ENCODE data around the gene OR10K2.

DNA sequence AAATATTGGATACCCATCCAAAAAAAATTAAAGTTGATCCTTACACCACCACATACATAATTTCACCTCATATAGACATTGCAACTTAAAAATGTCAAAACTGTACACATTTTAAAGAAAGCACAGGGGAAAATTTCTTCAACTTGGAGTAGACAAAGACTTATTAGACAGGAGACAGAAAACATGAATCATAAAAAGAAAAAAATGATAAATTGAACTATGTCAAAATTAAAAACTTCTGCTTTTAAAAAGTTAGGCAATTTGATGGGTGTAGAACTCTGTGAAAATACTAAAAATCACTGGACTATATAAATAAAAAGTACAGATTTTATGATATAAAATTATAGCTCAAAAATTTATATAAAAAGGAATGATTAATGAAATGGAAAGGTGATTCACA, 31.2 kb upstream of the OR10K2 start:
- TF ChIP-seq JUN (CRISPR knock-in tag; IDR thresholded peaks at IDR 0.05) (no peak), CBFB (CRISPR knock-in tag; IDR thresholded peaks at IDR 0.05) (no peak), EZH2 (conservative IDR thresholded peaks at IDR 0.05; ENCODE audit: low read depth, low read length) (no peak), RNF2 (conservative IDR thresholded peaks at IDR 0.05; ENCODE audit: low read depth) (no peak), SP1 (IDR thresholded peaks at IDR 0.05) (no peak), SP1 (CRISPR knock-in tag; IDR thresholded peaks at IDR 0.05) (no peak), PAX8 (CRISPR knock-in tag; IDR thresholded peaks at IDR 0.05; ENCODE audit: borderline replicate concordance) (no peak), CREM (IDR thresholded peaks at IDR 0.05) (no peak), CREM (CRISPR knock-in tag; IDR thresholded peaks at IDR 0.05) (no peak), TAF1 (CRISPR knock-in tag; IDR thresholded peaks at IDR 0.05) (no peak), KAT2B (IDR thresholded peaks at IDR 0.05; ENCODE audit: borderline replicate concordance, low read depth, low read length) (no peak), PRPF4 (IDR thresholded peaks at IDR 0.05; ENCODE audit: low read depth, low read length, poor library complexity, severe bottlenecking) (no peak), ELF4 (CRISPR knock-in tag; IDR thresholded peaks at IDR 0.05; ENCODE audit: borderline replicate concordance) (no peak)
- TF ChIP-seq, protein P1, sequence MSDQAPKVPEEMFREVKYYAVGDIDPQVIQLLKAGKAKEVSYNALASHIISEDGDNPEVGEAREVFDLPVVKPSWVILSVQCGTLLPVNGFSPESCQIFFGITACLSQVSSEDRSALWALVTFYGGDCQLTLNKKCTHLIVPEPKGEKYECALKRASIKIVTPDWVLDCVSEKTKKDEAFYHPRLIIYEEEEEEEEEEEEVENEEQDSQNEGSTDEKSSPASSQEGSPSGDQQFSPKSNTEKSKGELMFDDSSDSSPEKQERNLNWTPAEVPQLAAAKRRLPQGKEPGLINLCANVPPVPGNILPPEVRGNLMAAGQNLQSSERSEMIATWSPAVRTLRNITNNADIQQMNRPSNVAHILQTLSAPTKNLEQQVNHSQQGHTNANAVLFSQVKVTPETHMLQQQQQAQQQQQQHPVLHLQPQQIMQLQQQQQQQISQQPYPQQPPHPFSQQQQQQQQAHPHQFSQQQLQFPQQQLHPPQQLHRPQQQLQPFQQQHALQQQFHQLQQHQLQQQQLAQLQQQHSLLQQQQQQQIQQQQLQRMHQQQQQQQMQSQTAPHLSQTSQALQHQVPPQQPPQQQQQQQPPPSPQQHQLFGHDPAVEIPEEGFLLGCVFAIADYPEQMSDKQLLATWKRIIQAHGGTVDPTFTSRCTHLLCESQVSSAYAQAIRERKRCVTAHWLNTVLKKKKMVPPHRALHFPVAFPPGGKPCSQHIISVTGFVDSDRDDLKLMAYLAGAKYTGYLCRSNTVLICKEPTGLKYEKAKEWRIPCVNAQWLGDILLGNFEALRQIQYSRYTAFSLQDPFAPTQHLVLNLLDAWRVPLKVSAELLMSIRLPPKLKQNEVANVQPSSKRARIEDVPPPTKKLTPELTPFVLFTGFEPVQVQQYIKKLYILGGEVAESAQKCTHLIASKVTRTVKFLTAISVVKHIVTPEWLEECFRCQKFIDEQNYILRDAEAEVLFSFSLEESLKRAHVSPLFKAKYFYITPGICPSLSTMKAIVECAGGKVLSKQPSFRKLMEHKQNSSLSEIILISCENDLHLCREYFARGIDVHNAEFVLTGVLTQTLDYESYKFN (CRISPR knock-in tag; conservative IDR thresholded peaks at IDR 0.05): no peak
- TF ChIP-seq, protein P2, sequence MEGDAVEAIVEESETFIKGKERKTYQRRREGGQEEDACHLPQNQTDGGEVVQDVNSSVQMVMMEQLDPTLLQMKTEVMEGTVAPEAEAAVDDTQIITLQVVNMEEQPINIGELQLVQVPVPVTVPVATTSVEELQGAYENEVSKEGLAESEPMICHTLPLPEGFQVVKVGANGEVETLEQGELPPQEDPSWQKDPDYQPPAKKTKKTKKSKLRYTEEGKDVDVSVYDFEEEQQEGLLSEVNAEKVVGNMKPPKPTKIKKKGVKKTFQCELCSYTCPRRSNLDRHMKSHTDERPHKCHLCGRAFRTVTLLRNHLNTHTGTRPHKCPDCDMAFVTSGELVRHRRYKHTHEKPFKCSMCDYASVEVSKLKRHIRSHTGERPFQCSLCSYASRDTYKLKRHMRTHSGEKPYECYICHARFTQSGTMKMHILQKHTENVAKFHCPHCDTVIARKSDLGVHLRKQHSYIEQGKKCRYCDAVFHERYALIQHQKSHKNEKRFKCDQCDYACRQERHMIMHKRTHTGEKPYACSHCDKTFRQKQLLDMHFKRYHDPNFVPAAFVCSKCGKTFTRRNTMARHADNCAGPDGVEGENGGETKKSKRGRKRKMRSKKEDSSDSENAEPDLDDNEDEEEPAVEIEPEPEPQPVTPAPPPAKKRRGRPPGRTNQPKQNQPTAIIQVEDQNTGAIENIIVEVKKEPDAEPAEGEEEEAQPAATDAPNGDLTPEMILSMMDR (CRISPR knock-in tag; IDR thresholded peaks at IDR 0.05): no peak
